NAMALWA (cell line): ENCODE data around the gene MANBA.
"Not testable (repeated sequence)": the region's sequence is repeated elsewhere in the genome, so short reads cannot be mapped to it uniquely, and the experiment has no call there.

Source experiments
- DNase-seq: peaks from one replicate; pipeline ENCODE4 v3.0.0-alpha.2; 2015; ENCODE audit warnings: low spot score

MANBA gene

GRCh38 chr4:102761906-102762305 lies 1.1 kb upstream of the MANBA start:
- DNase-seq = no peak

GRCh38 chr4:102761296-102761701 lies 531 bp upstream of the MANBA start:
- no peak for DNase-seq

GRCh38 chr4:102759831-102760644 lies 730 bp downstream of the MANBA start:
- peak; percentile 88 for DNase-seq

- DNase-seq = no peak
These were observed 2.3 kb downstream of the MANBA start for GRCh38 chr4:102758241-102759160.

- DNase-seq = no peak
These were observed 3.1 kb downstream of the MANBA start for GRCh38 chr4:102757681-102758080.

- no peak for DNase-seq
These were observed 6.7 kb downstream of the MANBA start for GRCh38 chr4:102754044-102754443.

- DNase-seq = no peak
These were observed 8.8 kb downstream of the MANBA start for GRCh38 chr4:102751941-102752340.

GRCh38 chr4:102743352-102743751 lies 17.4 kb downstream of the MANBA start:
- peak; percentile 36 for DNase-seq

- DNase-seq = not testable (repeated sequence)
These were observed 22.0 kb downstream of the MANBA start for GRCh38 chr4:102738802-102739201.

- DNase-seq = no peak
These were observed 23.9 kb downstream of the MANBA start for GRCh38 chr4:102736636-102737549.

GRCh38 chr4:102735582-102735981 lies 25.2 kb downstream of the MANBA start:
- no peak for DNase-seq

GRCh38 chr4:102734591-102735385 lies 26.0 kb downstream of the MANBA start:
- peak; percentile 38 for DNase-seq

GRCh38 chr4:102734116-102734515 lies 26.7 kb downstream of the MANBA start:
- no peak for DNase-seq

GRCh38 chr4:102733084-102733483 lies 27.7 kb downstream of the MANBA start:
- no peak for DNase-seq

- DNase-seq = no peak
These were observed 28.1 kb downstream of the MANBA start for GRCh38 chr4:102732678-102733077.

- DNase-seq = peak; percentile 17
These were observed 29.7 kb downstream of the MANBA start for GRCh38 chr4:102730968-102731533.

- DNase-seq = not testable (repeated sequence)
These were observed 31.3 kb downstream of the MANBA start for GRCh38 chr4:102729486-102729885.

- not testable (repeated sequence) for DNase-seq
These were observed 33.8 kb downstream of the MANBA start for GRCh38 chr4:102726919-102727318.

- DNase-seq = no peak
These were observed 34.7 kb downstream of the MANBA start for GRCh38 chr4:102726068-102726467.

- DNase-seq = no peak
These were observed 35.5 kb downstream of the MANBA start for GRCh38 chr4:102725229-102725628.

- DNase-seq = no peak
These were observed 37.3 kb downstream of the MANBA start for GRCh38 chr4:102723511-102723910.
